GM18526 (cell line): ENCODE results near the gene TOLLIP.

Source experiments
- POLR2A ChIP-seq: IDR thresholded peaks from 3 replicates; pipeline ENCODE4 v1.6.1; 2011; ENCODE audit not compliant: insufficient read length; ENCODE audit errors: extremely low read depth

Gene TOLLIP

GRCh38 chr11:1345737-1346513, 36.5 kb upstream of the TOLLIP start:
- no peak for TF ChIP-seq POLR2A

- no peak for TF ChIP-seq POLR2A
Measured at GRCh38 chr11:1344056-1344635, 34.7 kb upstream of the TOLLIP start.

- TF ChIP-seq POLR2A = no peak
Measured at GRCh38 chr11:1343391-1344055, 34.1 kb upstream of the TOLLIP start.

DNA sequence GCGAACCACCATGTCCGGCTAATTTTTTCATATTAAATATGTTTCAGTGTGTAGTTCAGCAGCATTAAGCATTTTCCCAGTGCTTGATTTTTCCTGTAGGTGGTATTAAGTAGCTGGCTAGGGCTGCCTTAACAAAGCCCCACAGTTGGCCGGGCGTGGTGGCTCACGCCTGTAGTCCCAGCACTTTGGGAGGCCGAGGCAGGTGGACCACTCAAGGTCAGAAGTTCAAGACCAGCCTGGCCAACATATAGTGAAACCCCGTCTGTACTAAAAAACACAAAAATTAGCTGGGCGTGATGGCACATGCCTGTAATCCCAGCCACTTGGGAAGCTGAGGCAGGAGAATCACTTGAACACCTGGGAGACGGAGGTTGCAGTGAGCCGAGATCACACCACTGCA, 33.5 kb upstream of the TOLLIP start:
- no peak for TF ChIP-seq POLR2A

- no peak for TF ChIP-seq POLR2A
Measured at GRCh38 chr11:1341928-1342524, 32.6 kb upstream of the TOLLIP start.

GRCh38 chr11:1340111-1340510, 30.7 kb upstream of the TOLLIP start:
- no peak for TF ChIP-seq POLR2A

- TF ChIP-seq POLR2A = no peak
Measured at GRCh38 chr11:1339066-1339675, 29.7 kb upstream of the TOLLIP start.

DNA sequence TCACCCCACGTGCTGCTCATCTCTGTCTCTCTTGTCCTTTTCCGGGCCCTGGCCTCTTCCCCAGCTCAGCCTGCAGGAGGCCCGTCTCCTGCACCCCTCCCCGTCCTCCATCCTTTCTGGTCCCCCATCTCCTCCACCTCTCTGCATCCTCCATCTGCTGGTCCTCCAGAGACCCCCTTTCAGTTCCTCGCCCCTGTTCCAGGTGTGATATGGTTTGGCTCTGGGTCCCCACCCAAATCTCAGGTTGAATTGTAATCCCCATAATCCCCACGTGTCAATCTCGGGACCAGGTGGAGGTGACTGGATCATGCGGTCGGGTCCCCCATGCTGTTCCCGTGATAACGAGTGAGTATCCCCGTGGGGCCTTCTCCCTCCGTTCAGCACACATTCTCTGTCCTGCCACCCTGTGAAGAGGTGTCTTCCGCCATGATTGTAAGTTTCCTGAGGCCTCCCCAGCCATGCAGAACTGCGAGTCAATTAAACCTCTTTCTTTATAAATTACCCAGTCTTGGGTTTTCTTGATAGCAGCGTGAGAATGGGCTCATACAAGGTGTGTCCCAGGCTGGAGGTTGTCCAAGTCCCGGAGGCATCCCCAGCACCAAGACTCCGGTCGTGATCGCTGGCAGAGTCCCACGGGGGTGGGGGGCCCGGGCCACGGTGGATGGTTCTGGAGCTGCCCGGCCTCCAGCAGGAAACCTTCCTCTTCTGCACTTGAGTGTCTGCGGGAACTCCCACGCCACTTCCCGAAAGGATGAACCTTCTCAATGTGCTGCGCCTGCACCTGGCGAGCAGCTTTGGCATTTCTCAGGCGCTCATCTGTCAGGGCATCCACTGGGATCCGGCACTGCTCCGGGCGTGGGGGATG, 29.0 kb upstream of the TOLLIP start:
- TF ChIP-seq POLR2A = no peak

GRCh38 chr11:1337647-1338007, 28.2 kb upstream of the TOLLIP start:
- no peak for TF ChIP-seq POLR2A

GRCh38 chr11:1336836-1337646, 27.6 kb upstream of the TOLLIP start:
- TF ChIP-seq POLR2A = no peak

- TF ChIP-seq POLR2A = peak; percentile 26
Measured at GRCh38 chr11:1335811-1336761, 26.7 kb upstream of the TOLLIP start.

DNA sequence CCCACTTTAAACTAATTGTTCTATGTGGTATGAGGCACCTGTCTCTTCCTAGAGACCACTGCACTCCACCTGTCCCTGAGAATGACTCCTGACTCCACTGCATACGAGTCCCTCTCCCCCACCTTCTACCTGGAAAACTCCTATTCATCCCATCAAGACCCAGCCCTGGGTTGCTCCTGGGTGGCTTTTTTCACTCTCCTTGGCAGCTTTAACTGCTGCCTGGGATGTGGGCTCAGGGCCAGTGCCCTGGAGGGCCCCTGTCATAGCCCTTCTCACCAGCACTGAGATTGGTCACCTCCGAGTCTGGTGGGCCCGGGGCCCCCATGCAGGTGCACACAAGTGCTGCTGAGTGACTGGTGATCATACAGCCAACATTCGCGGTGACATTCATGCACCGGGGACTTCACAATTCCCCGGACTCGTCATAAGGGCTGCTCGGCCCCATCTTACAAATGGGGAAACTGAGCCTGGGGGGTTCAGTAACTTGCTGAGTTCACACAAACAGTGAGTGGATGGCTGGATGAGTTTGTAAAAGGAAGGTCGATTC, 25.9 kb upstream of the TOLLIP start:
- TF ChIP-seq POLR2A = no peak
